K562 (cell line): Measurements from ENCODE around the gene CMAS. TPM values are rescaled to one million over a fixed set of nuclear protein-coding genes. Genes with fewer than 3 reads are reported as not detected.

Experiments
- CTBP1 ChIP-seq: fragments of 450-650 bp; IDR thresholded peaks from 2 replicates; pipeline ENCODE4 v1.6.1; 2016; ENCODE audit warnings: borderline replicate concordance
- CXXC5 ChIP-seq: fragments of 250-450 bp; sonication (Bioruptor Pico); IDR thresholded peaks from 2 replicates; pipeline ENCODE4 v1.8.0; 2022; ENCODE audit warnings: inconsistent platforms, mild to moderate bottlenecking, moderate library complexity
- EWSR1 ChIP-seq: fragments of 450-650 bp; IDR thresholded peaks from 2 replicates; pipeline ENCODE4 v1.6.1; 2018; ENCODE audit warnings: borderline replicate concordance, mild to moderate bottlenecking, low read depth, moderate library complexity; ENCODE audit not compliant: partially characterized antibody
- HDAC2 ChIP-seq: fragments of 450-650 bp; IDR thresholded peaks from 2 replicates; pipeline ENCODE4 v1.6.1; 2016; ENCODE audit warnings: mild to moderate bottlenecking
- KAT2B ChIP-seq: IDR thresholded peaks from one replicate; pipeline ENCODE4 v1.6.1; 2012; ENCODE audit warnings: low read depth, mild to moderate bottlenecking, control low read depth, inconsistent platforms, low read length, moderate library complexity
- KLF16 ChIP-seq: IDR thresholded peaks from 2 replicates; pipeline ENCODE4 v1.6.1; 2016; ENCODE audit warnings: antibody characterized with exemption
- NFIC ChIP-seq: fragments of 450-650 bp; IDR thresholded peaks from 2 replicates; pipeline ENCODE4 v1.6.1; 2017; ENCODE audit warnings: mild to moderate bottlenecking, inconsistent platforms
- RFX5 ChIP-seq: IDR thresholded peaks from 2 replicates; pipeline ENCODE4 v1.6.1; 2011; ENCODE audit warnings: low read depth, mild to moderate bottlenecking, improper control_type of control experiment, low read length
- ZFX ChIP-seq: sonication (generic); formaldehyde crosslinking; IDR thresholded peaks from 2 replicates; pipeline ENCODE4 v1.8.0; 2022; ENCODE audit warnings: mild to moderate bottlenecking, missing genetic modification reagents, moderate library complexity
- ZNF75A ChIP-seq: fragments of 450-650 bp; formaldehyde crosslinking; IDR thresholded peaks from 2 replicates; pipeline ENCODE4 v1.4.0; 2020; ENCODE audit warnings: mild to moderate bottlenecking
- polyA plus RNA-seq, 8 experiments: library from polyadenylated mRNA; depleted of rRNA in 4 of 8; stranded (reverse) in 5 of 8; unstranded in 3 of 8; fragments of >200 nt; fragmentation: Nextera tagmentation in 2 of 8; fragmentation: Illumina TruSeq in 1 of 8; extraction: Ambion mirVana in 2 of 8; extraction: Trizol in 1 of 8; gene quantifications; 2 replicates each; pipeline versions ENCODE4 v1.2.1 to v1.2.3, GENCODE V29; 2011 to 2014; ENCODE audit warnings: inconsistent platforms in 1 of 8, missing spikeins in 1 of 8
- total RNA-seq, 7 experiments: library from RNA; depleted of rRNA in 6 of 7; stranded (reverse); fragments of >200 nt in 6 of 7; fragmentation: Illumina TruSeq in 2 of 7; extraction: Trizol in 2 of 7; gene quantifications; 2 replicates each; pipeline versions ENCODE4 v1.2.1 to v1.2.3, GENCODE V29; 2011 to 2021; ENCODE audit warnings: low replicate concordance in 1 of 7
- TF ChIP-seq, protein P1 (sequence below): fragments of 450-650 bp; IDR thresholded peaks from 2 replicates; pipeline ENCODE4 v1.6.1; 2016; ENCODE audit warnings: mild to moderate bottlenecking

CMAS gene
- total and polyA plus RNA-seq, 9 of the 15 experiments (the other 6 are each of a cell fraction or from before 2014, with no cell fraction given): 29.7 to 108 (median 65.3) TPM

DNA sequence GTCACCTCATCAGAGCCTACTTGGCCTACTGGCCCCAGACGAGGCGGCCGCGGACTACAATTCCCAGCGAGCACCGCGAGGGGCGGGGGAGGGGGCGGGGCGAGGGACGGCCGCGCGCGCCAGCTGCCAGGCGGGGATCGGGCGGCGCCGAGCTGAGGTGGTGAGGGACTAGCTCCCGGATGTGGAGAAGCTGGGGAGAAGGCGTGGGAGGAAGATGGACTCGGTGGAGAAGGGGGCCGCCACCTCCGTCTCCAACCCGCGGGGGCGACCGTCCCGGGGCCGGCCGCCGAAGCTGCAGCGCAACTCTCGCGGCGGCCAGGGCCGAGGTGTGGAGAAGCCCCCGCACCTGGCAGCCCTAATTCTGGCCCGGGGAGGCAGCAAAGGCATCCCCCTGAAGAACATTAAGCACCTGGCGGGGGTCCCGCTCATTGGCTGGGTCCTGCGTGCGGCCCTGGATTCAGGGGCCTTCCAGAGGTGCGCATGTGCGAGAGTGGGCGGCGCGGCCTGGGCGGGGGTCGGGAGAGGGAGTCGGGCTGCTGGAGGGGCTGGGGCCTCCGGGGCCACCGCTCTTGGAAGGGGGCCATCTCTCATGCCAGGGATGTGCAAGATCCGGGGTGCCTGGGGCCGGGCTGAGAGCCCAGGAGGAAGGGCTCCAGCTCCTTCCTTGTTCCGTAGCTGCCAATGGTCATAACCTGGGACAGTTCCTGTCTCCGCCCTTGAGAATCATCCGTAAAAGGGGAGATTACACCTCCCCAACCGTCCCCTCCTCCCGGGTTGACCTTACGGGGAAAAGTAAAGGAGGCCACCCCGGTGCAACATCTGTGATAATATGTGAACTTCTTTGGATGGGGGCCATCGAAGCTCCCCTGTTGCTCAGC lies at the start of gene CMAS (continued):
- TF ChIP-seq, protein P1, sequence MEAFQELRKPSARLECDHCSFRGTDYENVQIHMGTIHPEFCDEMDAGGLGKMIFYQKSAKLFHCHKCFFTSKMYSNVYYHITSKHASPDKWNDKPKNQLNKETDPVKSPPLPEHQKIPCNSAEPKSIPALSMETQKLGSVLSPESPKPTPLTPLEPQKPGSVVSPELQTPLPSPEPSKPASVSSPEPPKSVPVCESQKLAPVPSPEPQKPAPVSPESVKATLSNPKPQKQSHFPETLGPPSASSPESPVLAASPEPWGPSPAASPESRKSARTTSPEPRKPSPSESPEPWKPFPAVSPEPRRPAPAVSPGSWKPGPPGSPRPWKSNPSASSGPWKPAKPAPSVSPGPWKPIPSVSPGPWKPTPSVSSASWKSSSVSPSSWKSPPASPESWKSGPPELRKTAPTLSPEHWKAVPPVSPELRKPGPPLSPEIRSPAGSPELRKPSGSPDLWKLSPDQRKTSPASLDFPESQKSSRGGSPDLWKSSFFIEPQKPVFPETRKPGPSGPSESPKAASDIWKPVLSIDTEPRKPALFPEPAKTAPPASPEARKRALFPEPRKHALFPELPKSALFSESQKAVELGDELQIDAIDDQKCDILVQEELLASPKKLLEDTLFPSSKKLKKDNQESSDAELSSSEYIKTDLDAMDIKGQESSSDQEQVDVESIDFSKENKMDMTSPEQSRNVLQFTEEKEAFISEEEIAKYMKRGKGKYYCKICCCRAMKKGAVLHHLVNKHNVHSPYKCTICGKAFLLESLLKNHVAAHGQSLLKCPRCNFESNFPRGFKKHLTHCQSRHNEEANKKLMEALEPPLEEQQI: no peak
- TF ChIP-seq EWSR1: no peak
- TF ChIP-seq KAT2B: no peak
- TF ChIP-seq HDAC2: 0 out of 2 replicates have a peak, but pooled peaks have one; percentile 40
- no peak for TF ChIP-seq RFX5
- TF ChIP-seq CXXC5 (CRISPR knock-in tag): peak; percentile 51
- no peak for TF ChIP-seq ZNF75A
- peak; percentile 69; the same call in 1 of the 2 replicates for TF ChIP-seq KLF16
- peak; percentile 50; the same call in 1 of the 2 replicates for TF ChIP-seq CTBP1
- peak; percentile 67 for TF ChIP-seq ZFX (CRISPR knock-in tag)
- peak; percentile 91 for TF ChIP-seq NFIC
